HG03103 (cell line): ENCODE data around the gene RER1.

ENCODE experiments used
- ATAC-seq: cut with Tn5 transposase; IDR thresholded peaks from one replicate; pipeline ENCODE4 v1.9.1; 2021; ENCODE audit warnings: low read depth; ENCODE audit not compliant: unreplicated experiment

The RER1 gene

DNA sequence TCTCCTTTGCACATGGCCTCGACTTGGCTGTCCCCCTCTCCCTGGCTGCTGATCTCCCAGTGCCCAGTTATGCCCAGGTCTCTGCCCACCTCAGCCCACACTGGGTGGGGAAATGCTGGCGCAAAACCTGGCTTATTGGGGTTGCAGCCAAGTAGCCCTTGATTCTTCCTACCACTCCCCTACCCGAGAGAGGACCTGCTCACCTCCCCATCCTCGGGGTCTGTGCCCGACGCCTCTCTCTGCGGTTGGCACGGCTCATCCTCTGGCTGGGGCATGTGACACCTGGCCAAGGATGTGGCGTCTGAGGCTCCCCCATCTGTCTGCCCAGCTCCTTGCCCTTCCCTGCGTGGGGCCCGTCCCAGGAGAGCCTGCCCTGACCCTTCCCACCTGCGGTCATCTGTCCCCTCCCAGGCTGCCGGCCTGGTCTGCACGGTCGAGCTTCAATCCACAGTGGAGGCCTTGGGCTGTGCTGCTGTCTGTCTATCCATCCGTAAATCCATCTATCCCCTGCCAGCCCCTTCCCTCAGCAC, 27.2 kb downstream of the RER1 start:
- no peak for ATAC-seq

- no peak for ATAC-seq
Observed at GRCh38 chr1:2419416-2419815, 27.8 kb downstream of the RER1 start.

GRCh38 chr1:2422523-2422922, 30.9 kb downstream of the RER1 start:
- no peak for ATAC-seq

GRCh38 chr1:2425892-2426291, 34.3 kb downstream of the RER1 start:
- ATAC-seq: no peak

DNA sequence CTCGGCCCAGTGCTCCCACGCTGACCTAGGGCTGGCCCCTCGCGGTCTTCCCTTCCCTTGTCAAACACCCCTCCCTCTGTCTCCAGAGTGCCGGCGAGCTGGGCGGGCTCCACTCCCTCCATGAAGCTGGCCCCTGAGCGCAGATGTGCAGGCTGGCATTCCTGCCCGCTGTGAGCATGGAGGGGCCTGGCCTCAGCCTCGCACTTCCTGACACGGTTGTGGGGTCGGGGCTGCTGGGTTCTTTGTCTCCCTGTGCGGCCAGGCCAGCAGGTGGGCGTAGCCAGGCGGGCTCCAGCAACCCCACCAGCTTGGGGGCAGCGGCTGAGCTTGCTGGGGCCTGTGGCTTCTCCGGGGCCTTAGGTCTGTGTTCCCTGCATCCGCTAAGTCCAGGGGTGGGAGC, 34.9 kb downstream of the RER1 start:
- no peak for ATAC-seq

DNA sequence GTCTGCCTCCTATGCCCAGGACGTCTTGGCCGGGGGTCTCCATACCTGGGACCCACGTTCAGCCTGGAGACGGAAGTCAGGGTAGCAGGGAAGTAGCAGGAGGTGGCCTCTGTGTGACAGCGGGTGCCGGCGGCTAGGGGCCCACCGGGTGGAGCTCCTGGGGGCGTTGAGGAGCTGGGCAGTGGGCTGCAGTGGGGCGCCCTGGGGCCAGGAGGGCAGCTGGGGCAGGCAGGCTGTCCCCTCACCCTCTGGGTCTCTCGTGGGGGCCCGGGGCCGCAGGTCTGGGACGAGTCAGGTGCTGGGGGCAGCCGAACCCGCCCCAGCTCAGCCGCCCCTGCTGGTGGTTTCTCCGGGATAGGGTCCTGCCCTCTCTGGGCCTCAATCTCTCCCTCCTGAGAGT, 35.4 kb downstream of the RER1 start:
- no peak for ATAC-seq

DNA sequence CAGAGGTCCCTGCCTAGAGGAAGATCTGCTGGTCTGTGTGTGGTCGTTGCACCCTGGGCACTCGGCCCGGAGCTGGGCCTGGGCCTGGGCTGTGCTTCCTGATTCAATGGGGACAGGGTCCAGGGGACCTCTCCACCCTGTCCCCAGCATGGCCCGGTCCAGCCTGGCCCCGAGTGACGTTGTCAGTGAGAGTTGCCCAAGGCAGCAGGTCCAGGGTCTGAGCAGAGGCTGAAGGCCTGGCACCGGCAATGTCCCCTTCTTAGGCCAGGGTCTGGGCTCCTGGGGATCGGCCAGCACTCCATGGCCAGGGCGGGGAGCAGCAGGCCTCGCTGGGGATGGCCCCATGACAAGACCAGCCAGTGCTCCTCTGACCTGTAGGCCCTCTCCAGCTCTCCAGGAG, 36.3 kb downstream of the RER1 start:
- no peak for ATAC-seq

GRCh38 chr1:2428490-2428889, 36.8 kb downstream of the RER1 start:
- ATAC-seq: no peak

- ATAC-seq: no peak
Observed at GRCh38 chr1:2429780-2430591, 38.3 kb downstream of the RER1 start.

DNA sequence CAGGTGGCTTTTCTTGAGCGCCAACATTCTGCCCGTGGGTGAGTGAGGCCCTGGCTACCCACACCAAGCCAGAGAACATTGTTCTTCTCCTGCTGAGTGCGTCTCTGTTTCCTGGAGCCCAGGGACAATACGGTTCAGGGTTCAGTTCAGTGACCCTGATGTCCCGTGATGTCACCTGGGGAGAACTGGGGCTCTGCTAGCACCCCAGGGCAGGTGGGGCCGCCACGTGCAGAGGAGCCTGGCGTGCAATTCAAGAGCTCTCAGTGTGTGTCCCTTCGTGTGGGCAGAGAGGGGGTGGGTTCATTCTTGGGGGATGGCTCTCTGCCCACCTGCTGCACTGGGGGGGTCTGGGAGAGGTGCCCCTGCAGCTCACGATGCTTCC, 38.9 kb downstream of the RER1 start:
- ATAC-seq: no peak

- no peak for ATAC-seq
Observed at GRCh38 chr1:2431103-2431502, 39.5 kb downstream of the RER1 start.

- ATAC-seq: no peak
Observed at GRCh38 chr1:2431518-2431917, 39.9 kb downstream of the RER1 start.

DNA sequence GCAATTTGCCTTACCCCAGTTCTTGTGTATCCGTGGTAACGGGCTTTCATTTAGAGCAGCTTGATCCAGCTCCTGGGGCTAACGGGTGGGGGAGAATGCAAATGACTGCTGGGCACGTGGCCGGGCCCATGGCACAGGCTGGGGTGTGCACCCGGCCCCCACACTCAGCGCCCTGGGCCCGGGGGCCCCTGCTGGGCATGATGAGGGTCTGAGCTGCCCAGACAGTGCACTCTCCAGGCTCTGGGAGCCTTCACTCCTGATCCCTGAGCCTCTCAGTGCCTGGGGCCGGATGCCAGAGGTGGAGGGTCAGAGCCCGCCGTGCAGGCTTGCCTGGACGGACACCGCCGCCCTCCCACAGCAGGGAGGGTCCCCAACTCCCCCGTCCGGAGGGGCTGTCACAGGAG, 40.8 kb downstream of the RER1 start:
- no peak for ATAC-seq

GRCh38 chr1:2433196-2433595, 41.6 kb downstream of the RER1 start:
- no peak for ATAC-seq

GRCh38 chr1:2433936-2434655, 42.5 kb downstream of the RER1 start:
- no peak for ATAC-seq

DNA sequence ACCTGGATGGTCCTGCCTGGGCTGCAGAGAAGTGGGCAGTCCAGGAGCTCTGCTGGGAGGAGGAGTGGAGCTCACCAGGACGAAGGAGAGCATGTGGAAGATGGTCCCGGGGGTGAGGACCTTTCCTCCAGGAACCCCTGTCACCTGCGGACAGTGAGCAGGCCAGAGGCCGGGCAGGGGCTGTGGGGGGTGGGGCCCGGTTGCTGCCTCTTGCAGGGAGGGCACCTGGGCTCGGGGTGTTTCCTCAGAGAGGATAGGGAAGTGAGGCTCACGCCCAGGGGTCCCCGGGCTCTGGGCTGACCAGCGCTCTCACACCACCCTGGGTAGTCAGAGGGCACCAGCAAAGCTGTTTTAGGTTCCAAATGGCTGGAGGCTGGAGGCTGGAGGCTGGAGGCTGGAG, 43.5 kb downstream of the RER1 start:
- ATAC-seq: no peak

- ATAC-seq: no peak
Observed at GRCh38 chr1:2435746-2436355, 44.2 kb downstream of the RER1 start.

GRCh38 chr1:2436876-2437275, 45.2 kb downstream of the RER1 start:
- no peak for ATAC-seq

DNA sequence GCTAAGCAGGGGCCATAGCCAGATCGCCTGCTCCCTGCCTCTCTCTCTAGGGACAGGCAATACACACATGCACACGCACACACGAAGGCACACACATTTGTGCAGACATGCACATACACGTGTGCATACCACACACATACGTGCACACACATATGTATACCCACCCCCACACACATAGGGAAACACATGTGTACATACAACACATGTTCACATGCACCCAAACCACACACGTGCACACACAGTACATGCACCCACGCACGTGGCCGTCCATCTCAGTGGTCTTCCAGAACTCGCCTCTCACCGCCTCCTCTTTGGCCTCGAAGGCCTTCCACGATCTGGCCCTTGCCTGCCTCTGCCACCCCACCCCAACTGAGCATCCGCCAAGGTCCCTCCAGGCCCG, 46.0 kb downstream of the RER1 start:
- no peak for ATAC-seq

DNA sequence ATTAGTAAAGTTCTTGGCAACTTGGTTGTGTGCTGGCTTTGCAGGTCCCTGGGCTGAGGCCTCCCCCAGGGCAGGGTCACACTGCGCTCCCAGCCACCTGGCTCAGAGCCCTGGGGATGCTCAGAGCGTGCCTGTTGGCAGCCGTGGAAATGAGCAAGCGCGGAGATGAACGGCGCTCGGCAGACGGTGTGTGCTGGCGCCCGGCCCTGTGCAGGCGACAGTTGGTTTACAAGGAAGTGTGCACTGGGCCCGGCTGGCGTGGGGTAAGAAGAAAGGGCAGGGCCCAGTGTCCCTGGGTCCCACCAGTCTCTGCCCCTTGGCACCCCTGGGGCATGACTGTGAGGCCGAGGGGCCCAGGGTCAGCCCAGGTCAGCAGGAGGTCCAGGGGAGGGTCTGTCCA, 46.4 kb downstream of the RER1 start:
- no peak for ATAC-seq

DNA sequence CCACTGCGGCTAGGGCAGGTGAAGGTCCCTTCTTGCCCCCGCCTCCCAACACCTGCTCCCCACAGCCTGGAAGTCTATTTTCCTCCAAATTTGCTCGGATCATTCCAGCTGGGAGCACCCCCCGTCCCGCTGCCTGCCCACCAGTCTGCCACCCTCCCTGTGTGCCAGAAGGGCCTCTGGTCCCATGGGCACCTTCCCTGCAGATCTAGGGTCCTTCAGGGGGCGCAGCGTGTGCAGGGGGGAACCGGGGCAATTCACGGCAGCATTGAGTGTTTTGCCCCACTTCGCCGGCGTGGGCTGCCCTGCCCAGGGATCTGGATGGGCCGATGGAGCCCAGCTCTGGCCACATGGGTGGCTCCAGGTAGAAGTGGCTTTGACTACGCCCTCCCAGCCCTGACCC, 47.0 kb downstream of the RER1 start:
- ATAC-seq: no peak

GRCh38 chr1:2439369-2439768, 47.7 kb downstream of the RER1 start:
- ATAC-seq: no peak
